Stimulated activated naive CD4-positive, alpha-beta T cell treated with Interleukin-2 at 50 U/mL for 16 hours (primary cell): ENCODE data around the gene TREX2.
A peak's percentile ranks its signal among the peaks of the same experiment; 100 is the strongest.

Experiments
- DNase-seq: peaks from one replicate; lab custom pipeline; 2025; lab: John Stamatoyannopoulos, UW

Gene TREX2

DNA sequence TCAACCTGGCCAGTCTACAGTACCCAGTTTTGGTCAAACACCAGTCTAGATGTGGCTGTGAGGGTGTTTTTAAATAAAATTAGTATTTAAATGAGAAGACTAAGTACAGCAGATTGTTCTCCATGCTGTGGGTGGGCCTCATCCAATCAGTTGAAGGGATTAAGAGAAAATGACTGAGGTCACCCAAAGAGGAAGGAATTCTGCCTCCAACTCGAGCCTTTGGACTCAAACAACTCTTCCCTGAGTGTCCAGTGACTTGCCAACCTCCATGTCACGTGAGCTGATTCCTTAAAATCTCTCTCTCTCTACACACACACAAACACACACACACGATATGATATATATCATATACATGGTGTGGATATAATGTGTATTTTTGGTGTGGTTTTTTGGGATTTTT lies 10.0 kb downstream of the TREX2 start:
- no peak for DNase-seq

DNA sequence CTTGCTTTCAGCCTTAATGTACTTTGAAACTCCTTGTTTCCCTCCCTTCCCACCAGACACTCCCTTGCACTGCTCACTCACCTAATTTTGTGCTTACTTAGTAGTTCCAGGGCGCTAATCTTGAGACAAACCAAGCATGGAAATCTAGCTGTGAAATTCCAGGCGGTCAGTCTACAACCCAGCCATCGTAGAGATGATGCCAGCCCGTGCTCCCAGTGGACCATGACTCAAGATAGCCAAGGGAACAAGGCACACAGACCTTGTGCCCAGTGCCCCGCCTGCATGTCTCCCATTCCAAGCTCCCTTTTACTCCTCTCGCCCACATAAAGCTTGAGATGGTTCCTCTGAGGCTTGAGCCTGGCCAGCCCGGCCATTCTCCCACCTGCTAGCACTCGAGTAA lies 11.1 kb downstream of the TREX2 start:
- no peak for DNase-seq

DNA sequence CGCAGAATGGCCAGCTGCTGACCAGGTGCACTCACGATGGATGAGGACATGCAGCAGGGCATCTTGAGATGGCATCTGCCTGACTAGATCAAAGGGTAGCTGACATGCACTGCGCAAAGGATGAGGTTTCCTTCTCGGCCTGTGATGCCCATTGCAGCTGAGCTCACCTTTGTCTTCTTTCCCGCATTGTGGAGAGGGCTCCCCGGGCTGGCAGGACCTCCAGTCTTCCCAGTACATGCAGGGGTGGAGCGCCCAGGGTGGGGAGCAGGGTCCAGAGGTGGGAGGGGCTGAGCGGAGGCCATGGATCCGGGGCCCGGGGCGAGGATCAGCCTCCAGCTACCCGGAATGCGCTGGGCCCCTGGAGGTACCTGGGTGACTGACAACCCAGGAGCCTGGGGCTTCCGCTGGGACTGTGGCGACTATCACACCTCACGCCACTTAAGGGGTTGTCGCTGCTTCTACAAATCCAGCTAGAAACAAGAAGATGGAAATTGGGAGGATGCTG lies 12.0 kb downstream of the TREX2 start:
- DNase-seq: no peak

DNA sequence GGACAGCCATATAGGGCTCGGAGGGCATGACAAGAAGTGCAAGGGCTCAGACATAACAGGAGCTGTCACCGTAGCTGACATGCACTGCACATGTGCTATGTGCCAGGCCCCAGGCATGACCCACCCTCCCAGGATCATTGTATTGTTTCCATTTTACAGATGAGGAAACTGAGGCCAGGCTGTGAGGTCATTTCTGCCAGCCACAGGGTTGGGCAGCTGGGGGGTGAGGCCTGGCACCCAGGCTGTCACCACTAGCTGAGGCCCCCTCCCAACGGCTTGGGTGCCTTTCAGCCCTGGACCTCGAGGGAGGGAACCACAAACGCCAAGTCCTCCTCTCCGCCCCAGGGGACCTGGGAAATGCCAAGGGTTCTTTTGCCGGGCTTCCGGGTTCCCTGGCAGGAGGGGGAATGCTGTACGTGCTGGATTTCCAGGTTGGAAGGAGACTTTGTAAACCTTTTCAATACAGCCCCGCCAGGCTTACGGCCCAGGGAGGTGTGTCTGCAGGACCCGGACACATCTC lies 12.6 kb downstream of the TREX2 start:
- DNase-seq: no peak

DNA sequence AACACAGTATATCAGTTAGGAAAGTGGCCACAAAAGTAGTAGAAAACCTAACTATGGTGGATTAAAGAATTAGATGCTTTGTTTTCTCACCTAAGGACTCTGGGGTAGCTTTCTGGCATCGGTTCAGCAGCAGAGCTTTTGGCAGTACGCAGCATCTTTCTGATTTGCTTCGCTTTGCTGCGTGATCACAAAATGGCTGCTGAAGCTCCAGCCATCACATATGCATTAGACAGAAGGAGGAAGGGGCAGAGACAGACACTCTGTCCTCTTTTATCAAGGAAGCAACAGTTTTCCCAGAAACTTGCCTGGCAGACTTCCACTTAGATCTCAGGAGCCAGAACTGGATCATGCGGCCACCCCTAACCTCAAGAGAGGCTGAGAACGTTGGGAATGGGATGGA lies 15.1 kb downstream of the TREX2 start:
- DNase-seq: no peak

DNA sequence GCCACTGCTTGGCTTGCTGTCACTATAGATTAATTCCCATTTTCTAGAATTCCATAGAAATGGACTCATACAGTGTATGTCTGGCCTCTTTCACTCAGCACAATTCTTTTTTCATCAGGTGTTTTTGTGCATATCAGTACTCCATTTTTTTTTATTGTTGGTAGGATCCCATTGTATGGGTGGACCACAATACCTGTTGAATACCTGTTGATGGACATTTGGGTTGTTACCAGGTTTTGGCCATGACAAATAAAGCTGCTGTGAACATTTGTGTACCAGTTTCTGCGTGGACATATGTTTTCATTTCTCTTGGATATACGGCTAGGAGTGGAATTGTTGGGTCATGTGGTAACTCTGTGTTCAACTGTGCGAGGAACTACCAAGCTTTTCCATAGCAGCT lies 19.7 kb downstream of the TREX2 start:
- DNase-seq: no peak

DNA sequence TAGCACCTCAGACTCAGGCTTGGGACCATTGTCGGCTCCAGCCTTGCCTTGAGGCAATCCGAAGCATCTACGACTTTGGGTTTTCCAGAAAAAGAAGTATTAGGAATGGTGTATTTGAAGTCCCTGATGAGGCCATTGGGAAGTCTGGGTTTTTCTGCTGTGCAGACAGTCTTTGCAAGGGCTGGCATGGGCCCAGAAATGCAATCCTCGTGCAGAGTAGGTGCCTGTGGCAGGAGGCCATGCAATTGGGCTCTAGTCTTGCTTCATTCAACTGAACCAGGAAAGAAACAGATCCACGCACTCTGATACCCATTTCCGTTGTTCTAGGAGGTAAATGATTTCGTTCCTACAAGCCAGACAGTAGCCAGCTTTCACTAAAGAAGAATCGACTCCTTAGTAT lies 22.2 kb downstream of the TREX2 start:
- DNase-seq: no peak

DNA sequence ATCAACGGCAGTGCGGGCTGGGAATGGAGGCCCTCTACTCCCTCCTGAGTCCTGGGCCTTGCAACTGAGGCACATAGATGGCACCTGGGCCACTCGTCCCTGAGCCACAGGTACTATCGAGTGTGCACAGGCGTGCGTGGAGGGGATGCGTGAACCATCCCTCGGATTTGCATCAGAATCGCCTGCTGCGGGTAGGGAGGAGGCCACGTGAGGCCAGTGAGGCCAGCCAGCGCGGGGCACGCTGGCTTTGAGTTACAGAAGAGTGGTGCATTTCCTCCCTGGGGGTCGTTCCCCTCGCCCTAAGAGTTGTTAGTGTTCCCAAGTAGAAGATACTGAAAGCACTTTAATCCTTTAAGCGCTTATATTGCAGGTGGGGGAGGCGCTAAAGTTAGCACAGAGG lies 24.0 kb downstream of the TREX2 start:
- no peak for DNase-seq

DNA sequence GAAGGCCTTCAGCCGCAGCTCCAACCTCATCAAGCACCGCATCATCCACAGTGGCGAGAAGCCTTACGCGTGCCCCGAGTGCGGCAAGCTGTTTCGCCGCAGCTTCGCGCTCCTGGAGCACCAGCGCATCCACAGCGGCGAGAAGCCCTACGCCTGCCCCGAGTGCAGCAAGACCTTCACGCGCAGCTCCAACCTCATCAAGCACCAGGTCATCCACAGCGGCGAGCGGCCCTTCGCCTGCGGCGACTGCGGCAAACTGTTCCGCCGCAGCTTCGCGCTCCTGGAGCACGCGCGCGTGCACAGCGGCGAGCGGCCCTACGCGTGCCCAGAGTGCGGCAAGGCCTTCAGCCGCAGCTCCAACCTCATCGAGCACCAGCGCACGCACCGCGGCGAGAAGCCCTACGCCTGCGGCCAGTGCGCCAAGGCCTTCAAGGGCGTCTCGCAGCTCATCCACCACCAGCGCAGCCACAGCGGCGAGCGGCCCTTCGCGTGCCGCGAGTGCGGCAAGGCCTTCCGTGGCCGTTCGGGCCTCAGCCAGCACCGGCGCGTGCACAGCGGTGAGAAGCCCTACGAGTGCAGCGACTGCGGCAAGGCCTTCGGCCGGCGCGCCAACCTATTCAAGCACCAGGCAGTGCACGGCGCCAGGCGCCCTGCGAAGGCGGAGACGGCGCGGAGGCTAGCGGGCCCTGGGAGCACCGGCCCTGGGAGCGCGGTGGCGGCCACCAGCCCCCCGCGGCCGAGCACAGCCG lies 24.8 kb downstream of the TREX2 start:
- no peak for DNase-seq

DNA sequence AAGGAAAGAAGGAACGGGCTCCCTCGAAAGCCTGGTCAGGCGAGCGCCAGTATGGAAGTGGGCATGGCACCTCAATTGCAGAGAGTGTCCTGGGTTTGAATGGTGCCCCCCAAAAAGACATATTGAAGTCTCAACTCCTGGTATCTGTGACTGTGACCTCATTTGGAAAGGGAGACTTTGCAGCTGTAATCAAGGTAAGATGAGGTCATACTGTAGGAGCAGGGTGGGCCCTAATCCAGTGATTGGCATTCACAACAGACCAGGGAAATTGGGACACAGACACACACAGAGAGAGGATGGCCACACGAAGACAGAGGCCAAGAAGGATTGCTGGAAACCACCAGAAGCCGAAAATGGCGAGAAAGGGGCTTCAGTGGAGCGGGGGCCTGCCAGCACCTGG lies 28.2 kb downstream of the TREX2 start:
- no peak for DNase-seq

DNA sequence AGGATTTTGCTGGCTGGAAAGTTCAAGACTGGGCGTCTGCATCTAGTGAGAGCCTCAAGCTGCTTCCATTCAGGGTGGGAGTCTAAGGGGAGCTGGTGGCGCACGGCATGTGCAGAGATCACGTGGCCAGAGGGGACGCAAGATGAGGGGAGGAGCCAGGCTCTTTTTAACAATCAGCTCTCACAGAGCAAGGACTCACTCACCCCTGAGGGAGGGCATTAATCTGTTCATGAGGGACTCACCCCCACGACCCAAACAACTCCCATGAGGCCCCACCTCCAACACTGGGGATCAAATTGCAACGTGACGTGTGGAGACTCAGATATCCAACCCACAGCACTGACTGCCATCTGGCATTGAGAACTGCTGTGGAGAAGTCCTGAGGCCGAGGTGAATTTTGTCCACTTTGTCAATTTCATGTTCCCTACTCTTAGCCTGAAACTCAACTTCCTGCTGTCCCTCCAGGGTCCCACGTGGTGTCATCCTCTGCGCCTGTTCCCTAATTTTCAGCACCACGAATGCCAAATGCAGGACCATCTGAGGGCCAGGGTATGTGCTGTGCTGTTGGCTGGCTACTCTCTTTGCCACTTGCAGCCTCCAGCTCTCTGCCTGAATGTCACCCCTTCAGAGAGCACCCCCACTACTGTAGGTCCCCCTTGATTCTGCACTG lies 28.9 kb downstream of the TREX2 start:
- no peak for DNase-seq

DNA sequence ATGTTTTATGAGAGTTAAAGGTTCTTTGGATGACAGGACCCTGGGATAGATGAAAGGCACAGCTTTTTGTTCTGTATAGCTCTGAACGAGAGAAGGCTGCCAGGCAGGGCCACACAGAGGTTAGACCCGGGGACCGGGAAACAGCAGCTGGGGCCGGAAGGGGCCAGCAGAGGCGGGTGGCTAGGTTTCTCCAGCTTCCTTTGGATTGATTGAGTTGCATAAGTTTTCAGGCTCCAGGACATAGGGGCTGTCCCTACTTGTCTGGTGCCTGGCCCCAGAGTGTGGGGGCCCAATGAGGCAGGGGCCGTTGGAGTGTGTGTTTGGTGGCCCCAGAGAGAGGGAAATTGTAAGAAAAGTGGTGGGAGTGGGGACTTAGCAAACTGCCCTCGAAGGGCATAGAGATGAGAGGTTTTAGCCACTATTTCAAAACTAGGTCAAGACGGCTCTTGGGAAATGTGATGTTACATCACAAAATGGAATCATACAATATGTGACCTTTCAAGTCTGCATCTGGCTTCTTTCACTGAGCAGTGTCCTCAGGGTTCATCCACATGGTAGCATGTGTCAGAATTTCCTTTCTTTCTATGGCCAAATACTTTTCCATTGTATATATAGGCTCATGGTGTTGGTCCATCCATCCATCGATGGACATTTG lies 30.9 kb downstream of the TREX2 start:
- DNase-seq: no peak

DNA sequence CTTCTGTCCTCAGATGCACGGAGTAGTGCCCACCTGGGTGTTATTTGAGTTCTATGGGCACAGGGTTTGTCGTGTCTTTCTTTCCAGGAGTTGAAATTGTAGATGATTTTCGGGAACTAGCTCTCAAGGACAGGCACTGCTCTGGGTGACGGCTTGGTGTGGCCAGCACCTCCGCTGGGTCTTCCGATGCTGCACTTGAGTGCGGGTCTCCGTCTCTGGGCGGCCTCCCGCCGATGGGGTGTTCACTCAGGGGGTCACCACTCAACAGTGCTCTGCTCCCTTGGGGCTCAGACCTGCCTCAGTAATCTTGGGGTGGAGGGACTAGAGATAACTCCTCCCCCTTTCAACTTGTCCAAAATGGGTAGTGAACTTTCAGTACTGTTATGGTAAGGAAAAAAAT lies 32.1 kb downstream of the TREX2 start:
- DNase-seq: no peak

DNA sequence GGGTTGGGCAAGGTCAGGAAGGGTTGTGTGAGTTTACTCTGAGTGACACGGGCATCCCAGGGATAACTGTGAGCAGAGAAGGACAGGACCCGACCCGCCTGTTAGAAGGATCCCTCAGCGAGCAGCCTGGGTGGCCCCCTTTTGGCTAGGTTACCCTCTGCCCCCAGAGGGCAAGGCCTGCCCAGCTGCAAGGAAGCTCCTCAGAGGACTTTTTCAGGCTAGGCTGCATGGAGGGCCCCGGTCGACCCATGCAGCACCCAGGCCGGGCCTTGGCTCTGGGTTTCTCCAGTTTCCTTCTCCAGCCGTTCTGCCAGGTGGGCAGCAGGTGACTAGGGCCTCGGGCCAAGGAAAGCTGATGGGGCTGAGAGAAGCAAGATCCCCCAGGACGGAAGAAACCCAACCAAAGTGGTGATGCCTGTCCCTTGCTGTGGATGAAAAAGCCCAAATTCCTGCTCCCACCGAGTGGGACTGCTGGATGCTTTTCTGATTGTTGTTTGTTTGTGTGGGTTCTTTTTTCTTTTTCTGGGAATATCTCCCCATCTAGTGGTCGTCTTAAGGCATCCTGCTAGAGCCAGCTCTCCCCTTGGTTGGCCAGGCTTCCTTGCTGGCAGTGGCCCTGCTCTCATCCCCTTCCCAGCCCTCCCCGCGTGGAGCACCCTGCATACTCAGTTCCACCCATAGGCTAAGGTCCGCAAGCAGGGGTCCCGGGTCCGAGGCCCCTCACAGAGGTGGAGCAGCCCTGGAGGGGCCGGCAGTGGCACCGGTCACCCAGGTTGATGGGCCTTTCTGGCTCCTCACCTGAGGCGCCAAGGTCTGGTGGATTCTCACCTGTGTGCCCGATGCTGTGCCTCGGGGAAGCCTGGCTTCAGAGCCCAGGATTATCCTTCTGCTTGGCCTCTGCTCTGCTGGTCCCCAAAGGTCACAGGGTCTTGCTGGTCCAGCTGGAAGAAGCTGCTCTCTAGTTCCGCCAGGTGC lies 32.8 kb downstream of the TREX2 start:
- no peak for DNase-seq

DNA sequence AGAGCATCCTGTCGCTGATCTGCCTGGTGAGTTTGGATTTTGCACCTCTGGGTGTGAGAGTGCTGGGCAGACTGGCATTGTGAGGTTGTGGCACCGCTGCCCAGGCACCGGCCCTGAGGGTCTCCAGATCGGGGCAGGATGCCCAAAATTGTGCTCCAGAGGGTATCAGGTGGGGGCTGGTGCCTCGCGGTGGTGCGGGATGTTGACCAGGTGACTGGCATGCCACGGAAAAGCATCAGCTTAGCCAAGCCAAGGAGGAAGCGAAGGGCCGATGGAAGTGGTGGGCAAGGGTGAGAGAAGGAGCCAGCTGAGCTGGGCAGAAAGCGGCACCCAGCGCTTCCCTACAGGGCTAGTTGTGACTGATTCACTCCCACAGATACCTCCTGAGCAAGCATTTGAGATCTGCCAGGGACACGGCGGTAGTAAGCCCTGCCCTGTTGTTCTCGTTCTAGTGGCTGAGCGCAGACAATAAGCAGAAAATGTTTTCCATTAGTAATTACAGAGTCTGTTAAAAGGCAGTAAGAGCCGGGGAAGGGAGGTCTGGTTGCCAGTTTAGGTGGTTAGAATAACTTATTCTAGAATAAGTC lies 33.8 kb downstream of the TREX2 start:
- no peak for DNase-seq

DNA sequence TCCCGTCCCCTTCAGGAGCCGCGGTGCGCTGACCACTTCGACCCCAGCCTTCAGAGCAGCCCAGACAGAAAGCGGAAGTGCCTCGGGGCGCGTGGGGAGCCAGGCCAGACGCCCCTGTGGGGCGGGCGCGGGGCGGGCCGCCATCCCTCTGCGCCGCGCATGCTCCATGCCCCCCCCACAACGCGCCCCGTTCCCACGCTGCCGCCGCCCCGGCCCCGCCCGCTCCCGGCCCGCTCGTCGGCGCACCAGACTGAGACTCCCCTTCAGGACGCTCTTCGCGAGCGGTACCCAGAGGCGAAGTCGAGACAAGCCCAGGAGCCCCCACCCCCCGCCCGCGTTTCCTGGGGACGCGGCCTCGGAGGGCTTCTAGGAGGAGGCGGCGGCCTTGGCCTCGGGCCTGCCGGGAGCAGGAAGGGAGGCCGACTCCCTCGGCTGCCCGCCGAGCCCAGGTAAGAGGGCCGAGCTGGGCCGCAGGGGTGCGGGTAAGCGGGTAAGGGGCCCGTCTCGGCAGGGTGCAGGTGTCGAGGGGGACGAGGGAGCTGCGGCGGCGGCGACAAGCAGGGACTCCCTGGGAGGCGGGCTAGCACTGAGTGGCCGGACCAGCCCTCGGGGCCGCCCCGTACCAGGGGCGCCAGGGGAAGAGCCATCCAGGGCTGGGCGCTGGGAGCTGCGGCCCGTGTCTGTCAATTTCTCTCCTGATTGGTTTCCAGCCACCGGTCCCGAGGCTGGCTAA lies 34.4 kb downstream of the TREX2 start, which contains the start of gene ZFP92:
Gene ZFP92, plus strand, starts transcription at position 218 of the 733 bp plus-strand sequence. CDS start 6,851 bp downstream, outside the sequence.
- peak; percentile 21 for DNase-seq

DNA sequence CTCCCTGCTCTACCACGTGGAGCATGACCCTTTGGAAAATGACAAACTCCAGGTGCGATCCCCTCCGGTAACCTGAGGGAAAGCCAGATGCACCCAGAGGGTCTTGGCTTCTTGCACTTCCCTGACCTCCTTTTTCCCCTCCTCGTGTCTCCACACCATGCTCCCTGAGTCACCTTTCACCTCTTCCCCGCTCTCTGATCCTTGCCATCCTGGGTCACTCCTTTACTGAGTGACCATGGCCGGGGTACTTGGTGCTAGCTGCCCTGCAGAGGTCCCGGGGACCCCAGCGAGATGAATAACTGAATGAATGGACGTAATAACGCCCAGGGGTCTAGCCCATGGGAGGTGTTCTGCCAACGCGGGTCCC lies 35.0 kb downstream of the TREX2 start:
- DNase-seq: no peak

DNA sequence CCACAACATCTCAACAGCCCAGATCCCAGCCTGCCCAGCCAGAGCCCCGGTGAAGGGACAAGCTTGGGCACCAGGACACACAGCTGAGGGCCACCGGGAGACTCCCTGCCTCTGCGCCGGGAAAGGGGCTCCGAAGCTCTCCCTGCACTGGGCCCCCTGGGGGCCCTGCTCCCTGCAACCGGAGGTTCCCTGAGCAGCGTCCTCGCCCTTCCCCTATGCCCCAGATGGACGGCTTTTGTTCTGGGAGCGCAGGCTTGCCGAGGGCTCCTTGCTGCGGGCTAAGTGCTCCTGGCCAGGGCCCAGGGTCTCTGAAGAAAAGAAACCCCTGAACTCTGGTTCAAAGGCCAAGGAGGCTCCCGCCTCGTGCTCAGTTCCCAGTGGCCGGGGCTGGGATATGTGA lies 35.5 kb downstream of the TREX2 start:
- no peak for DNase-seq

DNA sequence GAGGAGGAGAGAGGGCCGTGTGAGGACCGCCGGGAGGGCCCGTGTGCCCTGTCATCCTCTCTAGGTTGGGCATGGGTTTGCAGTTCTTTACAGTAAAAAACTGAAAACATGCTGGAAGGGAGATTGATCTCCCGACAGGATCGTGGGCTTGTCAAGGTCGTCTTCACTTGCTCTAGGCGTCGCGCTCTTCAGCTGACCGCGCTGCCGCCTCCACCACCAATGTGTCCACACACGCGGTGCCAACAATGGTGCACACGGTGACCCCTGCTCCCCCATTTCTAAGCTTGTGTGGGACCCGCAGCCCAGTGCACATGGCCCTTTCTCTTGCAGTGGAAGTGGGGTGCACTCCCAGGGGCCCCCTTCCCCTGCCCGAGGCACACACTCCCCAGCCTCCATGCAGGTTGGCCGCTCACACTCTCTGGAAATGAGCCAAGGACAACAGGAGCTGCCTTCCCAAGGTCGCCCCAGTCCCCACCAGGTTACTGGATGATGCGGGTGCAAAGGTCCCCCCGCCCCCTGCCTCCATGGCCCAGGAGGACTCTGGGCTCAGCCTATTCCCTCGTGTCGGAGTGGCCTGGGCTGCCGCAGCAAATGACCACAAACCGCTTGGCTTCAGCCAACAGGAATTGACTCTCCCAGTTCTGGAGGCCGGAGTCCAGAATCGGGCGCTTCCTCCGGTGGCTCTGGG lies 36.3 kb downstream of the TREX2 start:
- no peak for DNase-seq

DNA sequence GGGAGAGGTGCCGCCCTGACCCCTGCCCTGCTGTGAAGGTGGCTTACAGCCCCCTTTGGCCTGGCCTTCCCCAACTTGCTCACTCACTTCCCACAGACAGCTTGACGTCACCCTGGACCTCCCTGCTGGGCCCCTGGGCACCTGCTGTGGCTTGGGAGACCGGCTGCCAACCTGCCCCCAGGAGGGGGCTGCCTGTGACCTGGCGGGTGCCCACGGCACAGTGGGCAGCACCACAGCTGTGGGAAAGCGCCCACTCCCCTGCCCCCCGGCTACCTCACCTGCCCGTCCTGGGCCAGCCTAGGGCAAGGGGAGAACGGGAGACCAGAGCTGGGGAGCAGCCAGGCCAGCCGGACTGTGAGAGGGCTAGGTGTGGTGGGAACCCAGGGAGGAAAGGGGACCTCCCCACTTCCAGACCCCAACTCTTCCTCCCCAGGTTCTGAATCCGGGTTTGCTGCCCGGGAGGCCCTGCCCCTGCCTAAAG lies 36.9 kb downstream of the TREX2 start:
- DNase-seq: no peak
